OCI-LY3 (cell line): ENCODE data around the gene LRRC55.

Experiments
- H2AFZ ChIP-seq: fragments of 200-600, 300-600 bp; shearing (Covaris generic); 2 replicates; pipeline ENCODE4 v1.6.0; 2014; ENCODE audit warnings: antibody characterized with exemption, low read depth, low read length
- H3K27ac ChIP-seq: fragments of 200-600, 300-600 bp; sonication (generic); 2 replicates; pipeline ENCODE4 v1.5.1; 2014; ENCODE audit warnings: mild to moderate bottlenecking, low read length, moderate library complexity, mixed read lengths
- H3K27me3 ChIP-seq: fragments of 200-600, 300-600 bp; sonication (generic); 2 replicates; pipeline ENCODE4 v1.6.1; 2014; ENCODE audit warnings: low read depth, low read length, mixed read lengths
- H3K36me3 ChIP-seq: fragments of 200-600, 300-600 bp; sonication (generic); replicated peaks from 2 replicates; pipeline ENCODE3; 2014; ENCODE audit warnings: low read depth, low read length, mixed read lengths
- H3K4me1 ChIP-seq: fragments of 300-600, 200-600 bp; sonication (generic); 2 replicates; pipeline ENCODE4 v1.6.1; 2014; ENCODE audit warnings: low read length, mixed read lengths
- H3K4me2 ChIP-seq: fragments of 200-600, 300-600 bp; sonication (generic); 2 replicates; pipeline ENCODE4 v1.6.1; 2014; ENCODE audit warnings: low read length, mixed read lengths
- H3K4me3 ChIP-seq: fragments of 300-600, 200-600 bp; sonication (generic); 2 replicates; pipeline ENCODE4 v1.5.1; 2014; ENCODE audit warnings: antibody characterized with exemption, mild to moderate bottlenecking, low read length, moderate library complexity
- H3K79me2 ChIP-seq: fragments of 300-600, 200-600 bp; shearing (Covaris generic); 2 replicates; pipeline ENCODE4 v1.6.1; 2014; ENCODE audit warnings: mild to moderate bottlenecking, low read length, mixed read lengths
- H3K9ac ChIP-seq: fragments of 300-600, 200-600 bp; shearing (Covaris generic); 2 replicates; pipeline ENCODE4 v1.6.0; 2014; ENCODE audit warnings: mild to moderate bottlenecking, low read length, moderate library complexity
- H3K9me3 ChIP-seq: fragments of 200-600, 300-600 bp; shearing (Covaris generic); 2 replicates; pipeline ENCODE4 v1.6.1; 2014; ENCODE audit warnings: low read length, mixed read lengths; ENCODE audit not compliant: insufficient read depth
- H4K20me1 ChIP-seq: fragments of 200-600, 300-600 bp; sonication (generic); 2 replicates; pipeline ENCODE4 v1.6.1; 2016; ENCODE audit warnings: low read length, mixed read lengths; ENCODE audit not compliant: insufficient read depth
- CTCF ChIP-seq: fragments of 200-600, 300-600 bp; sonication (generic); IDR thresholded peaks from 2 replicates; pipeline ENCODE4 v1.5.1; 2014; ENCODE audit warnings: antibody characterized with exemption, low read length, low read depth
- EZH2phosphoT487 ChIP-seq: fragments of 200-600 bp; shearing (Covaris generic); IDR thresholded peaks from 2 replicates; pipeline ENCODE4 v1.6.1; 2018; ENCODE audit warnings: antibody characterized with exemption, mixed run types, low read depth

LRRC55 gene

GRCh38 chr11:57180081-57180561, 1.6 kb upstream of the LRRC55 start:
- no peaks in the 10 kb centered on the region; the same call in 1 of the 2 replicates for H3K4me1 ChIP-seq
- no peaks in the 10 kb centered on the region for H4K20me1 ChIP-seq
- no peaks in the 10 kb centered on the region for H3K79me2 ChIP-seq
- H3K9me3 ChIP-seq = no peaks in the 10 kb centered on the region
- TF ChIP-seq CTCF (no peak), EZH2phosphoT487 (no peak)
- no peak overlapping the region for H3K4me2 ChIP-seq
- no peaks in the 10 kb centered on the region for H3K36me3 ChIP-seq
- H2AFZ ChIP-seq = no peak overlapping the region
- H3K27ac ChIP-seq = no peak overlapping the region
- no peak overlapping the region for H3K9ac ChIP-seq
- no peak overlapping the region for H3K4me3 ChIP-seq
- H3K27me3 ChIP-seq = peaks cover 24% of the 10 kb centered on the region

- no peaks in the 10 kb centered on the region for H3K79me2 ChIP-seq
- no peak for TF ChIP-seq CTCF
- no peaks in the 10 kb centered on the region for H4K20me1 ChIP-seq
- no peak overlapping the region for H3K9ac ChIP-seq
- H3K9me3 ChIP-seq = no peaks in the 10 kb centered on the region
- H3K4me2 ChIP-seq = no peak overlapping the region
- no peaks in the 10 kb centered on the region for H3K36me3 ChIP-seq
- no peak overlapping the region for H2AFZ ChIP-seq
- H3K4me1 ChIP-seq = no peaks in the 10 kb centered on the region; the same call in 1 of the 2 replicates
- no peak overlapping the region for H3K4me3 ChIP-seq
- peaks cover 17% of the 10 kb centered on the region for H3K27me3 ChIP-seq
- no peak overlapping the region for H3K27ac ChIP-seq
Observed at GRCh38 chr11:57180964-57181363, 789 bp upstream of the LRRC55 start.

- H3K27me3 ChIP-seq = 0 out of 2 replicates have a peak, but pooled peaks cover 4% of the 10 kb centered on the region
- H3K79me2 ChIP-seq = no peaks in the 10 kb centered on the region
- TF ChIP-seq EZH2phosphoT487 (no peak), CTCF (no peak)
- H4K20me1 ChIP-seq = no peaks in the 10 kb centered on the region
- H3K27ac ChIP-seq = no peak overlapping the region
- H3K36me3 ChIP-seq = no peaks in the 10 kb centered on the region
- no peak overlapping the region for H2AFZ ChIP-seq
- no peaks in the 10 kb centered on the region for H3K9me3 ChIP-seq
- H3K9ac ChIP-seq = no peak overlapping the region
- H3K4me1 ChIP-seq = no peaks in the 10 kb centered on the region; the same call in 1 of the 2 replicates
- no peak overlapping the region for H3K4me3 ChIP-seq
- H3K4me2 ChIP-seq = no peak overlapping the region
Observed at GRCh38 chr11:57182896-57183295, 1.1 kb downstream of the LRRC55 start.

GRCh38 chr11:57190548-57190947, 8.8 kb downstream of the LRRC55 start:
- H3K36me3 ChIP-seq = no peaks in the 10 kb centered on the region
- H3K4me3 ChIP-seq = no peak overlapping the region
- no peak overlapping the region for H2AFZ ChIP-seq
- H3K79me2 ChIP-seq = no peaks in the 10 kb centered on the region
- H4K20me1 ChIP-seq = no peaks in the 10 kb centered on the region
- no peaks in the 10 kb centered on the region for H3K4me1 ChIP-seq
- no peaks in the 10 kb centered on the region; the same call in 1 of the 2 replicates for H3K9me3 ChIP-seq
- H3K27me3 ChIP-seq = peaks cover 34% of the 10 kb centered on the region; the same call in 1 of the 2 replicates
- no peak for TF ChIP-seq CTCF
- no peak for TF ChIP-seq EZH2phosphoT487
- H3K27ac ChIP-seq = no peak overlapping the region
- no peak overlapping the region for H3K9ac ChIP-seq
- no peak overlapping the region for H3K4me2 ChIP-seq
